Measurements from ENCODE around the gene MORN4.
"Not testable (repeated sequence)": the region's sequence is repeated elsewhere in the genome, so short reads cannot be mapped to it uniquely, and the experiment has no call there.

The MORN4 gene

GRCh38 chr10:97650726-97651125, 17.4 kb upstream of the MORN4 start:
- no peak overlapping the region for H3K4me3 ChIP-seq (ENCODE audit: low read length)
- no peak for TF ChIP-seq CTCF (IDR thresholded peaks at IDR 0.05; ENCODE audit: insufficient read depth, low read depth, low read length, missing control alignments)
- DNase-seq (ENCODE audit: low read depth): no peak

GRCh38 chr10:97649405-97649750, 16.1 kb upstream of the MORN4 start:
- H3K4me3 ChIP-seq (ENCODE audit: low read length); DNase-seq (ENCODE audit: low read depth): not testable (repeated sequence)

- no peak for TF ChIP-seq CTCF (IDR thresholded peaks at IDR 0.05; ENCODE audit: insufficient read depth, low read depth, low read length, missing control alignments)
- peak; percentile 94 for DNase-seq (ENCODE audit: low read depth)
- no peak overlapping the region for H3K4me3 ChIP-seq (ENCODE audit: low read length)
Observed at GRCh38 chr10:97648562-97649404, 15.5 kb upstream of the MORN4 start.

GRCh38 chr10:97647556-97647955, 14.3 kb upstream of the MORN4 start:
- no peak for TF ChIP-seq CTCF (IDR thresholded peaks at IDR 0.05; ENCODE audit: insufficient read depth, low read depth, low read length, missing control alignments)
- DNase-seq (ENCODE audit: low read depth): peak; percentile 75

GRCh38 chr10:97644936-97645335, 11.6 kb upstream of the MORN4 start:
- no peak for TF ChIP-seq CTCF (IDR thresholded peaks at IDR 0.05; ENCODE audit: insufficient read depth, low read depth, low read length, missing control alignments)
- no peak for DNase-seq (ENCODE audit: low read depth)

More at GRCh38 chr10:97647556-97647955, 14.3 kb upstream of the MORN4 start:
- H3K4me3 ChIP-seq (ENCODE audit: low read length): no peak overlapping the region

GRCh38 chr10:97643441-97643985, 10.2 kb upstream of the MORN4 start:
- TF ChIP-seq CTCF (IDR thresholded peaks at IDR 0.05; ENCODE audit: insufficient read depth, low read depth, low read length, missing control alignments): no peak
- H3K4me3 ChIP-seq (ENCODE audit: low read length): no peak overlapping the region
- DNase-seq (ENCODE audit: low read depth): no peak

More at GRCh38 chr10:97644936-97645335, 11.6 kb upstream of the MORN4 start:
- no peak overlapping the region for H3K4me3 ChIP-seq (ENCODE audit: low read length)

GRCh38 chr10:97642471-97643159, 9.3 kb upstream of the MORN4 start:
- H3K4me3 ChIP-seq (ENCODE audit: low read length); DNase-seq (ENCODE audit: low read depth): not testable (repeated sequence)
